Natural killer cell (primary cell): ENCODE results near the gene RFX2. TPM values are rescaled to one million over a fixed set of nuclear protein-coding genes. Genes with fewer than 3 reads are reported as not detected.

ENCODE experiments used
- ATAC-seq, 3 donors: fragments of 150-1000 bp in 2 of 3; fragments of 200-7000 bp in 1 of 3; cut with Tn5 transposase; 1 replicate in 1 of 3; 2 replicates in 2 of 3; pipeline ENCODE4 v1.10.0; 2021; ENCODE audit warnings: mild to moderate bottlenecking in 2 of 3, moderate library complexity in 2 of 3
- DNase-seq, 2 donors: peaks; one replicate each; pipeline versions ENCODE4 v3.0.0 to v3.0.0-alpha.2; 2013 to 2021; ENCODE audit warnings: mixed read lengths in 1 of 2
- H3K27ac ChIP-seq: one replicate; pipeline ENCODE4 v1.5.1; 2013; ENCODE audit warnings: mild to moderate bottlenecking, low read length
- H3K27me3 ChIP-seq: one replicate; pipeline ENCODE4 v1.6.1; 2013; ENCODE audit warnings: low read length; ENCODE audit not compliant: control insufficient read depth, insufficient read depth
- H3K36me3 ChIP-seq: one replicate; pipeline ENCODE4 v1.6.1; 2013; ENCODE audit warnings: low read length; ENCODE audit not compliant: control insufficient read depth, insufficient read depth
- H3K4me1 ChIP-seq: one replicate; pipeline ENCODE4 v1.6.1; 2013; ENCODE audit warnings: low read length; ENCODE audit not compliant: control insufficient read depth, insufficient read depth
- H3K4me3 ChIP-seq: one replicate; pipeline ENCODE4 v1.5.1; 2013; ENCODE audit warnings: low read length
- H3K9me3 ChIP-seq: one replicate; pipeline ENCODE4 v1.6.1; 2013; ENCODE audit warnings: low read length; ENCODE audit not compliant: control insufficient read depth, insufficient read depth
- H3K27ac Mint-ChIP-seq, 2 donors: one replicate each; pipeline ENCODE4 v1.8.0; 2022; ENCODE audit warnings: mild to moderate bottlenecking in 2 of 2, mixed read lengths in 2 of 2, moderate library complexity in 1 of 2
- H3K27me3 Mint-ChIP-seq, 2 donors: one replicate each; pipeline ENCODE4 v1.8.0; 2022; ENCODE audit warnings: low read depth in 2 of 2, mixed read lengths in 2 of 2
- H3K36me3 Mint-ChIP-seq: one replicate; pipeline ENCODE4 v1.8.0; 2022; ENCODE audit warnings: mixed read lengths
- H3K4me1 Mint-ChIP-seq, 2 donors: one replicate each; pipeline ENCODE4 v1.8.0; 2022; ENCODE audit warnings: mixed read lengths in 2 of 2
- H3K4me3 Mint-ChIP-seq: one replicate; pipeline ENCODE4 v1.8.0; 2022; ENCODE audit warnings: mild to moderate bottlenecking, moderate library complexity, mixed read lengths
- H3K9me3 Mint-ChIP-seq, 2 donors: one replicate each; pipeline ENCODE4 v1.8.0; 2022; ENCODE audit warnings: mixed read lengths in 2 of 2
- whole genome bisulfite sequencing: methylation state at CpG from one replicate; pipeline ENCODE4 v1.1.7; 2013; ENCODE audit warnings: missing lambda C conversion rate; ENCODE audit not compliant: insufficient coverage; 5-methylcytosine and 5-hydroxymethylcytosine counted together
- intact Hi-C: fragments of 100-400 bp; cut with micrococcal nuclease; formaldehyde crosslinking; loops from one replicate; pipeline ENCODE4 v1.14.2; 2022
- total RNA-seq, 4 donors: library from RNA; stranded (reverse); fragments of 120-200 nt in 1 of 4; gene quantifications; one replicate each; pipeline versions ENCODE4 v1.2.3 to v1.2.4, GENCODE V29; 2013 to 2022
- TF ChIP-seq, protein P1 (sequence below): fragments of 200-600 bp; IDR thresholded peaks from one replicate; pipeline ENCODE4 v1.8.0; 2022; ENCODE audit warnings: antibody characterized with exemption

Gene RFX2
- total RNA-seq, 3 donors from 2014 or later (not counting 1 experiment from before 2014, with no cell fraction given), result 2.4 to 4.6 (median 4.1) TPM

DNA sequence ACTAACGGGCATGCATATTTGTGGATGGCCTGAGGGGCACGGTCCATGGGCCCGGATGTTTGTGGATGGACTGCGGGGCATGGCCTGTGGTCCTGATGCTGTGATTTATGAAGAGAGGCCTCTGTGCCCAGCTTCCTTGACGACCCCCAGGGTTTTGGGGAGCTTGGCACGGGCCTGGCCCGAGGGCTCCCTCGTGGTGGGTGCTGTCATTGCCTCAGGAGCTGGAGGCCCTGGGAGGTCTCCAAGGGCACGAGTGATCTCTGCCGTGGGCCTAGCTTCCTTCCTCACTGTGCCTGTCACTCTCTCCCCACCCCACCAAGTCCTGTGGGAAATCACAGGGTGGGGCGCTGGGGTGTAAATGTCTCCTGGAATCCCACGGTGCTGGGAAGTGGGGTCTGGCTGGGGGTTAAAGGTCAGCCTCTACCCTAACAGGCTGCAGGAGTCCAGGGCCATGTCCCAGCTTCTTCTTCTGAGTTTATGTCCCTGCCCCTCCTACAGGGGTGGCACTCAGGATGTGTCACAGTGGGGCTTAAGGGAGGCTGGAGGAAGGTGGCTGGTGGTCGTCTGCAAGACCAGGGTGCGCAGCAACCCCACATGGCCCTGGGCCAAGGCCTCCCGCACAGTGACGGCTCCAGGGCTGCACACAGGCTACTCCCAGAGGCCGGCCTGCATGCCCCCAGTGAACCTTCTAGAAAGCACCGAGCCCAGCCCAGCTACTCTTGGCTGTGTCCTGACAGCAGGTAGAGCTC lies 104.8 kb downstream of the RFX2 start:
- H3K27me3 Mint-ChIP-seq, result no peaks in the 10 kb centered on the region
- Histone ChIP-seq H3K36me3 (no peaks in the 10 kb centered on the region), H3K4me1 (no peaks in the 10 kb centered on the region), H3K4me3 (no peak overlapping the region), H3K27me3 (no peaks in the 10 kb centered on the region), H3K9me3 (no peaks in the 10 kb centered on the region), H3K27ac (no peak overlapping the region)
- ATAC-seq (no peak), DNase-seq (no peak)
- intact Hi-C loops, result no loop called here
- H3K4me3 Mint-ChIP-seq, result no peak overlapping the region
- H3K4me1 Mint-ChIP-seq, result peaks cover 0 to 5% of the 10 kb centered on the region in 2 donors
- H3K36me3 Mint-ChIP-seq, result no peaks in the 10 kb centered on the region
- no peaks in the 10 kb centered on the region for H3K9me3 Mint-ChIP-seq
- WGBS, result 91% methylated on average over 17 of the region's 18 CpGs
- H3K27ac Mint-ChIP-seq, result no peak overlapping the region
- TF ChIP-seq, protein P1, sequence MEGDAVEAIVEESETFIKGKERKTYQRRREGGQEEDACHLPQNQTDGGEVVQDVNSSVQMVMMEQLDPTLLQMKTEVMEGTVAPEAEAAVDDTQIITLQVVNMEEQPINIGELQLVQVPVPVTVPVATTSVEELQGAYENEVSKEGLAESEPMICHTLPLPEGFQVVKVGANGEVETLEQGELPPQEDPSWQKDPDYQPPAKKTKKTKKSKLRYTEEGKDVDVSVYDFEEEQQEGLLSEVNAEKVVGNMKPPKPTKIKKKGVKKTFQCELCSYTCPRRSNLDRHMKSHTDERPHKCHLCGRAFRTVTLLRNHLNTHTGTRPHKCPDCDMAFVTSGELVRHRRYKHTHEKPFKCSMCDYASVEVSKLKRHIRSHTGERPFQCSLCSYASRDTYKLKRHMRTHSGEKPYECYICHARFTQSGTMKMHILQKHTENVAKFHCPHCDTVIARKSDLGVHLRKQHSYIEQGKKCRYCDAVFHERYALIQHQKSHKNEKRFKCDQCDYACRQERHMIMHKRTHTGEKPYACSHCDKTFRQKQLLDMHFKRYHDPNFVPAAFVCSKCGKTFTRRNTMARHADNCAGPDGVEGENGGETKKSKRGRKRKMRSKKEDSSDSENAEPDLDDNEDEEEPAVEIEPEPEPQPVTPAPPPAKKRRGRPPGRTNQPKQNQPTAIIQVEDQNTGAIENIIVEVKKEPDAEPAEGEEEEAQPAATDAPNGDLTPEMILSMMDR, result no peak

DNA sequence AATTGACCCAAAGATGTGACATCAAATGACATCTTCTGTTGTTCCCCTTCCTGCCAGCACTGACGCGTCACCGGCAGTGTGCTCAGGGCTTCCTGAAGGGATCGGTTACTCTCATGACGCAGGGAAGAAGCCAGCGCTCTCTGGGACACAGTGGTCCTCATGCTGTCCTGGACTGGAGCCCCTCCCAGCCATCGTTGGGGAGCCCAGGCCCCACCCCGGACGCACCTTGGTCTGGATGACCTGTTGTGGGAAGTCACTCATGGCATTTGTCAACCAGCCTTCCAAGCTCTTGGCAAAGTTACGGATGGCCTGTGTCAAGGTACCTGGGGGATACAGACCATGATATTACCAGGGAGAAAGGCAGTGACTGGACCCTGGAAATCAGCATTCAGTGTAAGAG lies 106.3 kb downstream of the RFX2 start:
- Histone ChIP-seq H3K9me3 (no peaks in the 10 kb centered on the region), H3K4me3 (no peak overlapping the region), H3K36me3 (no peaks in the 10 kb centered on the region), H3K27ac (no peak overlapping the region), H3K4me1 (no peaks in the 10 kb centered on the region), H3K27me3 (no peaks in the 10 kb centered on the region)
- Mint-ChIP-seq H3K4me3 (no peak overlapping the region), H3K9me3 (no peaks in the 10 kb centered on the region), H3K4me1 (peaks cover 0 to 5% of the 10 kb centered on the region in 2 donors), H3K36me3 (no peaks in the 10 kb centered on the region), H3K27me3 (no peaks in the 10 kb centered on the region), H3K27ac (no peak overlapping the region)
- WGBS, result 85% methylated on average over 10 of the region's 10 CpGs
- DNase-seq (no peak), ATAC-seq (no peak)
- TF ChIP-seq, protein P1, result no peak
- intact Hi-C loops, result no loop called here

DNA sequence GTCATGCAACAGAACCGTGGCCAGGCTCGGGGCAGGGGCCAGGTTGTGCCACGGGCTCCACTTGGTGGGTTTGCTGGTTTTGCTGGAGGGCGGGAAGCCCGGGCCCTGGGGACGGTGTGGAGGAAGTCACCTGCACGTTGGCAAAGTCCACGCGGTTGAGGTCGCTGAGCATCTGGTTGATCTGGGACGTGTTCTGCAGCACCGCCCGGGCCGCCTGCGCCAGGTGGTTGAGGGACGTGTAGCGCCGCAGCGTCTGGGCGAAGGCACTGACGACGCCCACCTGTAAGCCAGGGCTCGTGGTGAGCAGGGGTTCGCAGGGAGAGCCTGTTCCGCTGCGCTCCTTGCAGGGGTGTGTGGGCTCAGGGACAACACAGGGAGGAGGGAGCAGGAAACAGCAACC lies 107.7 kb downstream of the RFX2 start:
- Histone ChIP-seq H3K27ac (no peak overlapping the region), H3K36me3 (no peaks in the 10 kb centered on the region), H3K4me3 (no peak overlapping the region), H3K9me3 (no peaks in the 10 kb centered on the region), H3K27me3 (no peaks in the 10 kb centered on the region), H3K4me1 (no peaks in the 10 kb centered on the region)
- no peak for ATAC-seq
- no peaks in the 10 kb centered on the region for H3K9me3 Mint-ChIP-seq
- no peak overlapping the region for H3K27ac Mint-ChIP-seq
- DNase-seq, result no peak
- peaks cover 0 to 4% of the 10 kb centered on the region in 2 donors for H3K4me1 Mint-ChIP-seq
- H3K36me3 Mint-ChIP-seq, result no peaks in the 10 kb centered on the region
- TF ChIP-seq, protein P1, result no peak
- intact Hi-C loops, result no loop called here
- no peaks in the 10 kb centered on the region for H3K27me3 Mint-ChIP-seq
- no peak overlapping the region for H3K4me3 Mint-ChIP-seq
- WGBS, result 93% methylated on average over 26 of the region's 26 CpGs
